LNCaP clone FGC (cell line): ENCODE measurements around the gene ROBO1.

Source experiments
- DNase-seq: peaks from one replicate; pipeline ENCODE4 v3.0.0-alpha.2; 2011; ENCODE audit warnings: low read depth
- H3K4me3 ChIP-seq: 2 replicates; pipeline ENCODE4 v1.5.1; 2011; ENCODE audit warnings: mild to moderate bottlenecking, low read depth, low read length, control low read depth
- TF ChIP-seq, protein P1 (sequence below): IDR thresholded peaks from 2 replicates; pipeline ENCODE4 v1.5.1; 2012; ENCODE audit warnings: mild to moderate bottlenecking; ENCODE audit not compliant: control insufficient read depth, insufficient read depth; ENCODE audit errors: extremely low read depth

Gene ROBO1

DNA sequence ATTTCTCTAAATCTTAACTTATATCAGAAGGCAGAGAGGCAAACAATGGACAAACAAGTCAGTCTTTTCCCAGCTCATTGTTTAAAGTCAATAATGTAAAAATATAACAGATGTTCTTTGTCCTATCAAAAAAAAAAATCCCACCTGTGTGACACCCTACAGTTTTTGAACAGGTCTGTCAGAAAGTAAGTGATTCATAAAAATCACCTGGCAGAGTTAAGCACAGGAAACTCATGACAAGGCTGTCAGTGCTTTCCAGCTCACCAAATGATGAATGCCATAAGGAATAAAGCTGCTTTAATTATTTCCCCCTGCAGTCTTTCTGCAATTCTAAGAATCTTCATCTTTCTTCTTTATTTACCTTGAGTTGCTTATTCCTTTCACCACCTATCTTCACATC, 30.3 kb downstream of the ROBO1 start:
- no peak overlapping the region for H3K4me3 ChIP-seq
- TF ChIP-seq, protein P1, sequence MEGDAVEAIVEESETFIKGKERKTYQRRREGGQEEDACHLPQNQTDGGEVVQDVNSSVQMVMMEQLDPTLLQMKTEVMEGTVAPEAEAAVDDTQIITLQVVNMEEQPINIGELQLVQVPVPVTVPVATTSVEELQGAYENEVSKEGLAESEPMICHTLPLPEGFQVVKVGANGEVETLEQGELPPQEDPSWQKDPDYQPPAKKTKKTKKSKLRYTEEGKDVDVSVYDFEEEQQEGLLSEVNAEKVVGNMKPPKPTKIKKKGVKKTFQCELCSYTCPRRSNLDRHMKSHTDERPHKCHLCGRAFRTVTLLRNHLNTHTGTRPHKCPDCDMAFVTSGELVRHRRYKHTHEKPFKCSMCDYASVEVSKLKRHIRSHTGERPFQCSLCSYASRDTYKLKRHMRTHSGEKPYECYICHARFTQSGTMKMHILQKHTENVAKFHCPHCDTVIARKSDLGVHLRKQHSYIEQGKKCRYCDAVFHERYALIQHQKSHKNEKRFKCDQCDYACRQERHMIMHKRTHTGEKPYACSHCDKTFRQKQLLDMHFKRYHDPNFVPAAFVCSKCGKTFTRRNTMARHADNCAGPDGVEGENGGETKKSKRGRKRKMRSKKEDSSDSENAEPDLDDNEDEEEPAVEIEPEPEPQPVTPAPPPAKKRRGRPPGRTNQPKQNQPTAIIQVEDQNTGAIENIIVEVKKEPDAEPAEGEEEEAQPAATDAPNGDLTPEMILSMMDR, result no peak
- no peak for DNase-seq

DNA sequence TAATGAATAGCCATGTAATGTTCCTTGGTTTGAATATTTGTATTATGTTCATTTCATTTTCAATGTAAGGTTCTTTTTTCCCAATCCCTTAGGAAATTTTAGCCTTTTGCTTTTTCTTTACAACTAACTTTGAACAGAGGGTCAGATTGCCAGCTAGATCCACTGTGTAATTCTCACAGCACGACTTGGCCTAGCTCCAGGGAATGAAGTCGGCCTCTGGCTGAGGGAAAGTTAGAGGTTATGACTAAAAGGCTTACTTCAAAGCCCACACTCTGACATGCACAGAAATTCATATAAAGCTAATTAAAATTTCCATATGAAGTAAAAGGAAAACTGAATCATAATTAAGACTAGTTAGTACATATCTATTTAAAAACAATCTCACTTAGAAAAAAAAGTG, 38.7 kb downstream of the ROBO1 start:
- TF ChIP-seq, protein P1, result no peak
- H3K4me3 ChIP-seq, result no peak overlapping the region
- DNase-seq, result no peak

DNA sequence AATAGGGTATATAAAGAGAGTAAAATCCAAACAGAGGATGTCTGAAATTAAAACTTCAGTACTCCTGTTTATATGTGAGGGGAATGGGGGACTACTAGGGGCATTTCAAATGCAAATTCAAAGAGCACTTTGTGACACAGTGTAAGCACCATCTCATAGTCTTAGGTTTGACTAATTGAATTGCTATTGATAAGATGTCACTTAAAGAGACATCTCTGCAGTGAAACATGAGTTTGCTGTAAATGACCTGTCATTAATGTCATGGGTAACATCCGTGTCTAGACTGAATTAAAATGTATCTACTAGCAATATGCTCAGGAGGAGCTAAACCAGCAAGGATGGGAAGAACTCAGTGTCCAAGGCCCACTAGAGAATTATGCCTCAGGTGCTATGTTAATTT, 41.0 kb downstream of the ROBO1 start:
- H3K4me3 ChIP-seq, result no peak overlapping the region
- TF ChIP-seq, protein P1, result no peak
- DNase-seq, result no peak

DNA sequence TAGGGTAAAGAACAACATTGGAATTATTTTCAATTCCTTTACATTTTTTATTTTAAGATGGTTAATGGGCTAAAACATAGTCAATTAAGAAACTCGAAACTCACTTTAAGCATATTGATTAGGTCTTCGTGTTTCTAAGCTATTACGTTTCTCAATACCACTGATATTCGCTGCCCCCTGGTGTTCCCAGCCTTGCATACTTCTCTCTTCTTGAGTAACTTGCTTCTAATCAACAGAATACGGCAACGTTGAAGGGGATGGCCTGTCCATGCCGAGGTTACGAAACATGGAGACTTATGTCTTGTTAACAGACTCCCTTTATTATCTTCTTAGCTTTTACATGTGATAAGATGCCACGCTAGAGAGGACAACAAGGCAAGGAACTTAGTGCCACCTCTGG, 43.6 kb downstream of the ROBO1 start:
- TF ChIP-seq, protein P1, result 0 out of 2 replicates have a peak, but pooled peaks have one; percentile 7
- no peak for DNase-seq

DNA sequence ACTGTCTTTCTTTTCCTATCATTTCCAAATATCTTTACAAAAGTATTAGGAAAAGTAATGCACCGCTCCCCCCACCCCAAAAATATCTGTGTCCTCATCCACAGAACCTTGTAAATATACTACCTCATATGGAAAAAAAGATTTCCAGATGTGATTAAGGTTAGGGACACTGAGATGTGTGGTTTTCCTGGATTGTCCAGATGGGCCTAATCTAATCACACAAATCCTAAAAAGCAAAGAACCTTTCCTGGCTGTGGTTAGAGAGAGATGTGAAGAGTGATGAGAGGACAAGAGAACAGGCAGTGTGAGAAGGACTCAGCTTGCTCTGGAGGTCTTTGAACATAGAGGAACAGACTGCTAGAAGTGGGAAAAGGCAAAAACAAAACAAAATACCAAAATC, 77.7 kb downstream of the ROBO1 start:
- no peak for DNase-seq
- TF ChIP-seq, protein P1, result no peak
- H3K4me3 ChIP-seq, result no peak overlapping the region

More for the DNA sequence above, 43.6 kb downstream of the ROBO1 start:
- no peak overlapping the region for H3K4me3 ChIP-seq

DNA sequence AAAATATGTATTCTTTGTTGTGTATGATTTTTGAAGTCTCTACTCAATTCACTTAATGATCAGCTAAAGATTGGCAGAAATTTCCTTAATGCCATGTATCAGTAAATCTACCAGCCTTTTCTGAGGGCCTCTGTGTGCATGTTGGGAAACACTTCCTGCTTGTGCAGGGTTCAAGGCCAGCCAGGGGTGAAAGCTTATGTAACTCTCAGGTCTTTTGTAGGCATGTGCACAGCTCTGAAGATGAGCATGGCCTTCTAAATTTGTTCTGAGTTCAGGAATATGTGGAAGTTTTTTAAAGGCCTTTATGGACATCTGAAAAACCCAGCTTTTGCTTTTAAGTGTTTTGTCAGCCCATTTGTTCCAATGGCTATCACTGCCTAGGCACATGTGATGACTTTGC, 82.7 kb downstream of the ROBO1 start:
- TF ChIP-seq, protein P1, result no peak
- H3K4me3 ChIP-seq, result no peak overlapping the region
- no peak for DNase-seq

DNA sequence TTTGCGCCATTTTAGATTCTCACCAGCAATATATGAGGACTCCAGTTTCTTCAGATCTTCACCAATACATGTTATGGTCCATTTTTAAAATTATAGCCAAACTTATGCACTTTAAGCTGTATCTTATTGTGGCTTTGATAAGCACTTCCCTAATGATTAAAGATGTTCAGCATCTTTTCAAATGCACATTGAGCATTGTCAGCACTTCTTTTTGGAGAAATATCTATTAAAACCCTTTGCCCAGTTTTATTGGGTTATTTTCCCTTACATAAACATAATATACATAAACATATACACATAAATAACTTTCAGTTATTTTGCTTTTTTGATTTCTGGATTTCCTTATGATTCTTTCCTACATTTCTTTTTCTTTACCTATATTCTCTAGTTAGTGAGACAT, 83.8 kb downstream of the ROBO1 start:
- TF ChIP-seq, protein P1, result no peak
- no peak overlapping the region for H3K4me3 ChIP-seq
- no peak for DNase-seq
